HG02763 (cell line): Measurements from ENCODE around the gene GASK1B.

ENCODE experiments used
- ATAC-seq: cut with Tn5 transposase; IDR thresholded peaks from one replicate; pipeline ENCODE4 v1.9.1; 2021; ENCODE audit warnings: mild to moderate bottlenecking, moderate library complexity; ENCODE audit not compliant: unreplicated experiment

GASK1B gene

DNA sequence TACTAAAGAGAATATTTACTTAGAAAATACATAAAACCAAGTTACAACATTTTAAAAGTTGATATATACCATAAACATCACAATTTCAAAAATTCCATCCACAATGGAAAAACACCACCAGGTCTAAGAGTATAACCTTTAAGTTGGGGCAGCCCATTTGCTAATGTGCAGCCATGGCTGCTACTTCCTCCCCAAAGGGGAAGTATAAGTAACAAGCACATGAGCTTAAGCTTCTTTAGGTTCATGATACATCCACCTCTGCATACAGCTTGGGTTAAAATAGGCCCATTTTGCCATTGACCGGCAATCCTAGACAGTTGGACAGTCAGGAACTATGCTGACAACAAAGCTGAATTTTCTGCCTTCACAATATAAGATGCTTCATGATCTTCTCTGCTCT lies 16.6 kb upstream of the GASK1B start:
- ATAC-seq: no peak

DNA sequence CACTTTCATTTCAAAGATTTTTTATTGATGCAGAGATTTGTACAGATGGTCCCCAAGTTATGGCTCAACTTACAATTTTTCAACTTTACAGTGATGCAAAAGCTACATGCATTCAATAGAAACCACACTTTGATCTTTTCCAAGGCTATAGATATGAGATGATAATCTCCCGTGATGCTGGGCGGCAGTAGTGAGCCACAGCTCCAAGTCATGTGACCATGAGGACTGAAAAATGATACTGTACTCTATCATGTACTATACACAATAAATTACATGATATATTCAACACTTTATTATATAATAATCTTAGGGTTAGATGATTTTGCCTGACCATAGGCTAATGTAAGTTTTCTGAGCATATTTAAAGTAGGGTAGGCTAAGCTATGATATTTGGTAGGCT lies 14.0 kb upstream of the GASK1B start:
- no peak for ATAC-seq

DNA sequence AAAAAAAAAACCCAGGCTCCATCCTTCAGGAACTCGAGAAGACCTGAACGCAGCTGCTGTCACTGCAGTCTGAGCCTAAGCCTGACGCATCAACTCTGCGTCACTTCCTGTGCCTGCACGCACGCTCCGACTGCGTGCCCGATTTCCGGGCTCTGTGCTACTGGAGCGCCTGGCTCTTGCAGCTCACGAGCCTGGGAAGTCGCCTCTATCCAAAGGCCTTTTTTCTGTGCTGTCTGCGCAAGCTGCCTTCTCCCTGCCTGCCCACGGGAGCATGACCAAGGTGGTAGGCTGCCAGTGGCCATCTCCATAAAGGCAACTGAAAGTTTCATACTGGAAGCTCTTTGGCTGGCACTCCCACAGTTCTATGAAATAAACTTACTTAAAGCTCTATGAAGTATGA lies 9.9 kb upstream of the GASK1B start:
- ATAC-seq: no peak

DNA sequence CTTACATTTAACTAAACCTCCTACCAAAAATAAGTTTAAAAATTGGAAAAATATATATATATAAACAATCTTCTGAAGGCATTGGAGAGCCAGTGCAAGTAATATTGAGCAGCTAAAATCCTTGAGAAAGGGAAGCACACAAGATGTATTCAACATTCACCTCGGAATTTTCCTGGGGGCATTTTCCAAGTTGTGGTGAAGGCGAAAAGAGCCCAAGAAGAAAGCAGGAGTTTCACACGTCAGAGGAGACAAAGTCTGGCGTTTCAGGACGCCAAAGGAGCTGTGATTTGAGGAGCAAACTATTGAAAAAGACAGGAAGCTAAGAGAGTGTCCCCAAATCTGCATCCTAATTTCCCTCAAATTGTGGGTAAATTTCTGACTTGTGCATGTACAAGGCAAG lies 9.1 kb upstream of the GASK1B start:
- ATAC-seq: no peak

DNA sequence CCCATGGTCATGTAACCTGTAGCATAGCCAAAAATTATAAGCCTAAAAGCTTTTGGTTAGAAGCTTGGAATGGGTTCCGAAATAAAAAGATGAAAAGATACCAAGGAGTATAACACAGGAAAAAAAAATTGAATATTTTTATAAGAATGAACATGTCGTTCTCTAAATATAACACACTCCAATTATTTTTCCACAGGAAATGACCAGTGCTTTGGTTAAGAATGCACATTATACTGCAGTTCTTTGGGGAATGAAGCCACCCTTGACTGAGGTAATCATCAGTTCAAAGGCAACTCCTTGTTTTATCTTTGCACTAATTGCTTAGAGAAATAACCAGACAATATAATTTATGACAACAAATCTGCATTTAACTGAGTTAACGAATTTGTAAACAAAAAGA lies 6.6 kb upstream of the GASK1B start:
- no peak for ATAC-seq

DNA sequence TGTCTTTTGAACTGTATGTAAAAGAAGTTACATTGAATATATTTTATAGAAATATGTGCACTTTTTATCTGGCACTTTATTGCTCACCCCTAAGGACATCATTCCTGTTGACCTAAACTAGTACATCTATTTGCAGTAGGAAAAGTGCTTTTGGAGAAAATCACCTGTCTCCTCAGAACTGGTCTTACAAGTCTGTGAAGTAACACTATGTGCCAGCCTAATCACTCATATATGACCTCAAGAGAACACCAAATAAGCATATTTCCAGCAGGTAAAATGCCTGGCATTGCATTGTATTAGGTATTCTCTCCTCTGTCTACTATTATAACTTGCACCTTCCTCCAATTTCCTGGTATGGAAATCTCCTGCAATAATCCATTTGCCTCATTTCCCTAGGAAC lies 4.0 kb upstream of the GASK1B start:
- no peak for ATAC-seq

DNA sequence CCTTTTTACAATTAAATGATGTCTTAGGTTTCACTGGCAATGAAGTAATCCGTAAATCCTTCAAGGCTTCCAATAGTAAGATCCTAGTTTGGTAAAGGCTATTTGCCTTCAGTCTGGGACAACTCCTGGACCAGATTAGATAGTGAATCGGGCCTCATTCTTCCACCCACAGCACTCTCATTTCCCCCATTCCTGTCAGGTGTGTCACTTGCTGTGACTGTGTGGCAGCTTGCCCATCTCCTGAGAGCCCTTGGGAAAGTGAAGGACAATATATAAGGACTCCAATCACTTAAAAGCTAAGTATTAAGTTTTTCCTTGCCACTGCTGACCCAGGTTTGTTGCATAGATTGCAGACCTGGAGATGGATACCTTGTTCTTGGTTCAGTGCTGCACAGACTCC lies 3.3 kb upstream of the GASK1B start:
- no peak for ATAC-seq

DNA sequence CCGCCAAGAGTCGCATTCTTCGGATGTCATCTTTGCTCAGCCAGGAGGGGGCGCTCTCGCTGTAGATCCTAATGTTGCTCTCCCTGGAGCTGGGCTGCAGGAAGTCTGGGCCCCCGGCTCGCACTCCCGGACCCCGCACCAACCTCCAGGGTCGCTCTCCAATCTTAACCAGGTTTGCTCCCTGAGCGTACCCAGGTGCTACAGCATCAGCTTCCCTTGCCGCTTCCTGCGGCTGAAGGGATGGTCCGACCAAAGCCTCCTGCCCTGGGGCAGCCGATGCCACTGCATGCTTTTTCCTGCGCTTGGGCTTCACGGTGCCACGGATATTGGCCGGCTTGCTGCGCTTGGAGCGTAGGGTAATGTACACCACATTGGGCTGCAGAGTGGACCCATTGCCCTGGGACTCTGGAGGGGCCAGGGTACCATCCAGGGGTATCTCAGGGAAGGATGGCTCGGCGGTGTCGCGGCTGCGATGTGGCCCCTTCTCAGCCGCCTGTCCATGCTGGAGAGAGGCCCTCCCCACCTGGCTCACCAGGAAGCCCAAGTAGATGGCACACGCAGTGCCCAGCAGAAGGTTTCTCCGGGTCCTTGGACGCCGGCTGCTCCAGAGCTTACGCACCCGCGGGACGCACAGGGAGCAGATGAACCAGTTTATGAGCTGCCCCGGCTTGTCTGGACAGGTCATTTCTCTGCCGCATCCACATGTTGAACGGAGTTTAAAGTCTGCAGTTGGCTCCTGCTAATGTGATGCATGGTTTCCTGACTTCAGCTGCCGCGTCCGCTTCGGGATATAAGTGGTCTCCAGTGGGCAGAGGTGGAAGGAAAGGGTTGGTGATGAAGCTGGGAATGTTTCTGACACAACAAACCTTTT lies 1.9 kb downstream of the GASK1B start:
- ATAC-seq: no peak

DNA sequence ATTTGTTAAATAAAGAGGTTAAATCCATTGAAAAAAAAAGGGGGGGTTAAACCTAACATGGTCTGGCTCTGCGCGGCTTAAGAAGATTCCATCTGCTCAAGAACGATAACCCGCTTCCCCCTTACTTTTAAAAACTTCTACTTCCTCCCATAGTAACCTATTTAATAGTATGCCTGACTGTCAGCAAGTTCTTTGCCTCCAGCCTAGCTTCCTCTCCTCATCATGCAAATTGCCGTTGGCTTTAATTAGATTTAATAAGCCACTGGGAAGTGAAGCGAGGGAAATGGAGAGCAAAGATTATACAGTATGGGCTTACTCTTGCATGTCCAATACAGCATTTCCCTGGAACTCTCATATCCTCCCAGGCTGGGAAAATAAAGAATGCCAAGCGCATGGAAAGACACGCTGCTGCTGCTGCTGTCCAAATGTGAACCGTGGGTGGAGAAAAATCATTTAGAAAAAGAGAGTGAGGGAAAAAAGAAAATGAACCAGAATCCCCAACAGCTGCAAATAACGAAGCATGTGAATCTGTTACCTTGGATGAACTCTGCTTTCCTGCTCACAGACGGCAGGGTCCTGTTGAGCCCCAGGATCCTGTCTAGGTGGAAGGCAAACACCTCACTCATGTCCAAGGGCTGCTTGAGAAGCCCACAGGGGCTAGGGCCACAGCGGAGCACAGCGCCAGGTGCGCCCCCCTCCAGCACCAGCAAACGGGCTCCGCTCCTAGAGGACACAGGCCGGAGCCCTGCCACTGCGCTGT lies 2.7 kb downstream of the GASK1B start:
- ATAC-seq: no peak

DNA sequence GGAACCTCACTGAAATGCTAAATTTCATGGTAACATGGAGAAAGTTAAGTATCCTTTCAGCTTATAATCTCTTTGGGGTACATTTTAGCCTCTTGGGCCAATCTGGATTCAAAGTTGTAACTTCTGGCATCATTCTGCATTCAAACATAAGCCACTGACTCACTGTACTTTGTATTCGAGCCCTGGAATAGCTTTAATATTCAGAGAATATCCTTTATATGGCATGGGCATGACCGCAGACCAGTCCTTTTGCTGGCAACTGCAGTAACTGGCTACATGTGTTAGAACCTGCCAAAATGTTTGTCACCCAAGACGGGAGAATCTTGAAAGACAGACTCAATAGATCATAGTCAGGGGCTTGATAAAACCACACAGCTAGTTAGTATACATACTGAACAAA lies 3.3 kb downstream of the GASK1B start:
- ATAC-seq: no peak

DNA sequence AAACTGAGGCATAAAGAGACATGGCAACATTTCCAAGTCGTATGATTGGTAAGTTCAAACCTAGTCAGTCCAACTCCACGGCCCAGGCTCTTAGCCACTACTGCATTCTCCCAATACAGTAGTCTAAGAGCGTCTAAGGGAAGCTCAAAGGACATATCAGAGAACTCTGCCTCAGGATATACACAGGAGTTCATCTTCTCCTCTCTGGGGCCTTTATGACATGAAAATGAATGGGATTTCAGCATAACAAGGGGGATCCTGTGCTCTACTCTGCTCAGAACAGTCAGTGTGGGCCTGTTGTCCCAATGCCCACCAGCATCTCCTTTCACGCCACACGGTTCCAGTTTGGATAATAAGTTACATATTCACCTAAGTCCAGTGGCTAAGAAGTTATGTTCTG lies 4.2 kb downstream of the GASK1B start:
- ATAC-seq: no peak

DNA sequence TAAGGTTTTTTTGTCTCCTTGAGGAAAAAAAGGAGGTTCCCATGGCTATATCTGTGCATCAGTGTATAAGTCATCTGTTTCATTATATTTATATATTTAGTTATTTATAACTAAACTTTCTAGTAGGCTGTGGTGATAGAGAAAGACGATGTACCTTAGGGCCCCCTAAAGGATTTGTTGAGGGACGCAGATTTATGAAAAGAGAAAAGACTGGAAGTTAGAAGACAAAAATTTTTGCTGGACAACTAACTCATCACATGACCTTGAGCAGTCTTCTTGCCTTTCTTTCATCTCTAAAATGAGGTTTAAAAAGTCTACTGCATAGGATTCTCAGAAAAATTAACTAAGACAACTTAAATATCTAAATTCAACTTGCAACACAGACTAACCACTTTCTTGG lies 6.1 kb downstream of the GASK1B start:
- no peak for ATAC-seq

DNA sequence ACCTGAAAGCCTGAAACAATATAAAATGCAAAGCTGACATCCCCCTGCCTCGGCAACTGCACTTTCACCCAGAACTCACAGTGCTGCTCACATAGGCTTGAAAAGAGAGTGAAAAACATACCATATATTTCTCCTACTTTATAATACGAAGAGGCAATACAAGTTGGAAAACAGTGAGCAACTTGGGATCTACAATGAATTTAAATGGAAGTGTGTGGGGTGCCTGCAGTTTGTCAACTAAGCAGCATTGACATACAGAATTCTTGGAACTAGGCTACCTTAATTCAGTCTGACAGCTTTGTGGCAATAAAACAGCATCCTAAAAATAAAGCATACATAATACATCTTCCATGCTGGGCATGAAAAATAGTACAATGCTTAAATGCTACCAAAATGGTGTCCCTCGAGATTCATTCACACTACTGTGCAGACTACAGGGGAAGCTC lies 8.0 kb downstream of the GASK1B start:
- ATAC-seq: no peak

DNA sequence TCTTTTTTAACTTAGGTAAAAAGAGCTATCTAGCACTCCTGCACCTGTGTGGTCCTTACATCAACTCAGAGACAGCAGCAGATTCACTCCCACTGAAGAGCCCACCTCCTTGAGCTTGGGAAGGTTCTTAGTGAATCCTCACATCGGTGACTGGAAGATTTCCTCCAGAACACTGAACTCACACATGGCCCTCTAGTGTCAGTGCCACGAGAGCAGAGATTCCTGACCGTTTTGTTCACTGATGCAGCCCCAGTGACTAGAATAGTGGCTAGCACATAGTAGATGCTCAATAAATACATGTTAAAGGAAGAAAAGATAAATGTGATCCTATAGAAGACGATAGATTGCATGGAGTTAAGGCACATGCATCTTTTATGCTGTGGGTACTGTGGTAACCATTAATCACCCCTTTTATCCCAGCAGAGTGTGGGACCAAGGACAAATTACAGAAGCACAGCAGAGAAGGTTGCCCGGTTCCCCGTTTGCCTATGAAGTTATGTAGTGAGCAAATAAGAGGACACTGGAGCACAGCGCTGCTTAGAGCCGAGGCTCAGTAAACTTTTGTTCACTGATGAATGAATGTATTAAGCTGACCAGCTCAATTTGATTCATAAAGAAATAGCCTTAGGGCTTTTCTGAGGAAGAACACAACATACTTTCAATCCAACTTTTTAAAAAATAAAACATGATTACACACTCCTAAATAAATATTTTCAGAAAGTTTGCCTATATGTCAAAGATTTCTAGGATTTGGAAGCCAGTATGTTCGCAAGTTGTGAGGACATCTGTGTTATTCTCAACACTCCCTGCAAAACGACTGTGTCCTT lies 8.7 kb downstream of the GASK1B start:
- no peak for ATAC-seq

DNA sequence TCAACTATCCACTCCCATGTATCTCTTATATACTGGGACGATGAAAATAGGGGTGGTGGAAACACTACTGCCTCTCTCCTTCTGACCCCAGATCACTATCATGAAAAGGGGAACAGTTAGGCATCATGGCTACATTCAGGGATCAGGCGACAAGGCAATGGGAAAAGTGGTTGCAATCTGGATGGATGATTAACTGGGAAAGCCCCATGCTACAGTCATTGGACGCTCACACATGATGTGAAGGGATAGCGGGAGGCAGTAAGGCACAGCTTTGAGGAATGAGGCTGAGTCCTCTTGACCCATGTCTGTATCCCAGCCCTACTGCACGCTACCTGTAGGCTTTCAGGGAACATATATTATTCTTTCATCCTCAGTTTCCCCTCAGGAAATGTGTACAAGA lies 10.2 kb downstream of the GASK1B start:
- ATAC-seq: no peak

DNA sequence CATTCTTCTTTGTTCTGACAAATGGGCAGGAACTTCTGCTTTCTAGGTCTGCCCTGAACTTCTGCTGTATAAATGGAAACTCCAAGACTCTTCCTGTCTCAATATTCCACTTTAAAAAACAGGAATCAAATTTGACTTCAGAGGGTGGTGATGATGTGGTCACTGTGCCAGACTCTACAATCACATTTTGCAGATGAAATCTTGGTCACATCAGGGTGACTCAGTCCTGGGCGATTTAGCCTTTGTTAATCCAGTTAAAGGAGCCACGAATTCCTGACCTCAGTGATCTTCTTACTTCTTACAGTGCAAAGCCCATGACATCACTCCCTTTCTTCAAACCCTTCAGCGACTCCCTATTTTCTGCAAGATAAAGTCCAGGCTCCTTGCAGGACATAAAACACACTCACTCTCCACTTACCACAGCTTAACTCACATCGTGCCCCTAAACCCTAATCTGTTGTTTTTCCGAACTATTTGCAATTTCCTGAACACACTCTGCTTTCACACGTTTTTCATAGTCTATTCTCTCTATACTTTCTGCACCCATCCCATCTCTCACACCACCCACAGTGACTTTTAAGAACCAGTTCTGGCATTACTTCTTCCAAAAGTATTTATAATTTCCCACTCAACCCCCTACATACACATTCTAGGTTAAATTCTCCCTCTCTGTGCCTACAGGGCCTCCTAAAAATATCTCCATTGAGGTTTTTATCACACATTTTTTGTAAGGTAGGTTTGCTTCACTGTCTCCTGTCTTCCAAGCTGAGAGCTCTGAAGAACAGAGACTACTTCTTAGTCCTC lies 11.1 kb downstream of the GASK1B start:
- no peak for ATAC-seq

DNA sequence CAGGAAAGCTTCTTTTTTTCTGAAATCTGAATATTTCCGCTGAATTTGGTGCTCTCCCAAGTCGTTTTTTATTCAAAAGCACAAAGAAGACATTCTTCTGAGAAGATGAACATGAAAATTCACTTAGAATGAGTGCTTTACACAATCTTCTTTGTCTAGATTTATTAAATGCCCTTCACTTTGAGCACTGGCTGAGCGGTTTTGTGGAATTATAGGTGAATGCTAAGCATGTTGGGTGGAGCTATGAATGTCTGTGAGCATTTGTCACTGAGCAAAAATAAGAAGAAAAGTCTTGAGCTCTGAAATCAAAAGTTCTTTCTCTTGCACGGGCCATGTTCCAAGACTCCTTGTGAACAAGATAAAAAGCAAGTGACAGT lies 13.1 kb downstream of the GASK1B start:
- no peak for ATAC-seq

DNA sequence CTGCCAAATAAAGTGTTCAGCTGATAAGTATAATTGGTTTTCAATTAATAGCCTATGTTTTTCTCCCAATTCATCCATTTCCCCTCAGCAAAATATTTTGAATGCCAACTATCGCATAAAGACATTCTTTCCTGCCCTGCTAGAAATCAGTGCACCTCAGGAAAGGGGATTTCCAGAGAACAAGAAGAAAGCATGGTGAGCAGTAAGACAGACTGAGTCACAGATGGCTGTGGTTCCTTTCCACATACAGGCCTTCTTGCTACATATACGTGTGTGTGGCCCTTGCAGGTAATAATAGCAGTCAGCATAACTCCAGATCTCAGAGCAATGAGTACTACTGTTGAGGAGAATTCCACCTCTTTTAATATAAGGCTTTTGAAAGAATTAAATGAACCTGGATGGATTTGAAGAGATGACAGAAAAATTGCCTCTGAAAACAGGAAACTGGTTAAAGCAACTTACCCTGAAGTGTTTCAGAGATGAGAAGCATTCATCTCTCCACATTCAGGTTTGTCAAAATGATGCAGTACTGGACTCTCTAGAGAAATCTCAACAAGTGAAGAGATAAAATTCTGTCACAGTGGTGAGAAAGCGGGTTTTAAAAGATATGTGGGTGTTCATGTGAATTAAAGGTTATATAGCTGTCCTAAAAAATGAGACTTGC lies 13.6 kb downstream of the GASK1B start:
- ATAC-seq: no peak

DNA sequence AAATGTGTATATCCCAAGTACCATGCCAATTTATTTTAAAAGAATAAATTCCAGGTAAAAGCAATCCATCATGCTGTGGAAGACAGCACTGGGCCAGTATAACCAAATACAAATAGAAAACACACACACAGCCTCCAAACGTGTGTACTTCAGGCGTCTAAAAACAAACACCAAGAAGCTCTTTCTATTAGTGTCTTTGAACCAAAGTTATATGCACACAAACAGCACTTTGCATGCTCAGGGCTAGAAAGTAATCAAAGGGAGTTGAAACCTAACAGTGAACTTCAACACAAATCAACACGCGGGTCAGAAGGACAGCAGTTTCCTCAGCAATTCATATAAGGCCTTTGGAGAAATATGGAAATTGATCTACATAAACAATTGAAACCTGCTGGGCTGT lies 15.4 kb downstream of the GASK1B start:
- no peak for ATAC-seq

DNA sequence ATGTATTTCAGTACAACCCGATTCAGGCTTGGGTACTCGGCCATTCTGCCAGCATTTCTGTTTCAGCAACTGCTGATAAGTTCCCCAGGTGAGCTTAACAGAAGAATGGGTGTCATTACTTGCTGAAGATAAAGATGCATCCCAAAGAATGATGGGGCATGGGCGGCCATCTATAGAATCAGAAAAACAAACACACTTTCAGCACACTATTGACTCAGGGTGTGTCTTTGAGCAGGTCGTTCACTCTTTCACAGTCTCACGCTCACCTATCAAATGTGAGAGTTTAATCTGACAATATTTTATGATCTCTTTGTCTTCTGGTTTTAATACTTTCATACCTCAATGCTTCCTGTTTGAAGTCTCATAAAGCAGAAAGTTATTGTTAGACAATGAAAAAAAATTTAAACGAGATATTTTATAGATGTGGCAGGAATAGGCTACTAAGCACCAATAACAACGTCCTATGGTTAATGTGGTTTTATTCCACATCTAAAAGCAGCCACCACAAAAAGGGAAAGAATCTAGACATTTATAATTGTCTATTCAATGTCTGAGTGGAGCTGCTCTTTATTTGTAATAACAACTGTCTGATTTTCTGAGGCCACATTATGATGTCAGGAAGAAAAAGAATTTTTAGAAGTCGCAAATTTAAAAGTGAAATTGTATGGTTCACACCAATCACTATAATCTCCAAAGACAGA lies 17.0 kb downstream of the GASK1B start:
- no peak for ATAC-seq
